PC-3 (cell line): ENCODE measurements around the gene PIP5K1C. TPM values are rescaled to one million over a fixed set of nuclear protein-coding genes. Genes with fewer than 3 reads are reported as not detected.

ENCODE experiments used
- ATAC-seq: fragments of 200-7000 bp; cut with Tn5 transposase; 2 replicates; pipeline ENCODE4 v1.9.1; 2020; ENCODE audit warnings: mild to moderate bottlenecking, moderate library complexity
- BruUV-seq: library from RNA; stranded (reverse); fragments of 400-500 nt; replicated peaks from 2 replicates; lab custom pipeline; 2021; lab: Mats Ljungman, UMichigan
- CTCF ChIA-PET: fragments of 300-600 bp; sonication (Branson Sonifier 250); formaldehyde crosslinking; loops from one replicate; lab custom pipeline; 2022; ENCODE audit warnings: antibody characterized with exemption; lab: Charles Lee
- POLR2A ChIA-PET: fragments of 300-600 bp; sonication (Branson Sonifier 250); formaldehyde crosslinking; loops from one replicate; lab custom pipeline; 2022; ENCODE audit warnings: antibody characterized with exemption; ENCODE audit not compliant: unreplicated experiment; lab: Charles Lee
- DNase-seq: peaks from one replicate; pipeline ENCODE4 v3.0.0-alpha.2; 2015
- H2AFZ ChIP-seq: fragments of 300-600 bp; sonication (generic); 2 replicates; pipeline ENCODE4 v1.6.0; 2016; ENCODE audit warnings: antibody characterized with exemption, low read length
- H3F3A ChIP-seq: fragments of 300-600 bp; sonication (generic); one replicate; pipeline ENCODE4 v1.6.0; 2017; ENCODE audit warnings: antibody characterized with exemption, low read length, control low read depth, mild to moderate bottlenecking; ENCODE audit not compliant: unreplicated experiment
- H3K27ac ChIP-seq: fragments of 300-600 bp; sonication (generic); 2 replicates; pipeline ENCODE4 v1.5.1; 2016; ENCODE audit warnings: mild to moderate bottlenecking, low read length
- H3K27me3 ChIP-seq: fragments of 300-600 bp; sonication (generic); 2 replicates; pipeline ENCODE4 v1.6.1; 2016; ENCODE audit warnings: low read length, mixed read lengths
- H3K36me3 ChIP-seq: fragments of 300-600 bp; sonication (generic); 2 replicates; pipeline ENCODE4 v1.6.1; 2016; ENCODE audit warnings: low read depth, mixed run types, low read length, mixed read lengths
- H3K4me1 ChIP-seq: fragments of 300-600 bp; sonication (generic); 2 replicates; pipeline ENCODE4 v1.5.1; 2016; ENCODE audit warnings: low read length; ENCODE audit not compliant: insufficient read depth
- H3K4me2 ChIP-seq: fragments of 300-600 bp; sonication (generic); 2 replicates; pipeline ENCODE4 v1.6.0; 2016; ENCODE audit warnings: low read length
- H3K4me3 ChIP-seq: fragments of 300-600 bp; sonication (generic); 2 replicates; pipeline ENCODE4 v1.5.1; 2016; ENCODE audit warnings: mild to moderate bottlenecking, low read length, mixed read lengths
- H3K79me2 ChIP-seq: fragments of 300-600 bp; sonication (generic); 2 replicates; pipeline ENCODE4 v1.6.1; 2017; ENCODE audit warnings: low read length, mixed read lengths
- H3K9ac ChIP-seq: fragments of 300-600 bp; sonication (generic); 2 replicates; pipeline ENCODE4 v1.6.0; 2016; ENCODE audit warnings: mild to moderate bottlenecking, low read length
- H3K9me2 ChIP-seq: fragments of 300-600 bp; sonication (generic); replicated peaks from 2 replicates; pipeline ENCODE4 v1.6.1; 2016; ENCODE audit warnings: mixed run types, low read length, mixed read lengths
- H3K9me3 ChIP-seq: fragments of 300-600 bp; sonication (generic); 2 replicates; pipeline ENCODE4 v1.6.1; 2016; ENCODE audit warnings: low read length, mixed read lengths
- H4K20me1 ChIP-seq: fragments of 300-600 bp; sonication (generic); 2 replicates; pipeline ENCODE4 v1.6.1; 2016; ENCODE audit warnings: low read length, mixed read lengths
- EZH2 ChIP-seq: fragments of 300-600 bp; sonication (generic); IDR thresholded peaks from one replicate; pipeline ENCODE4 v1.6.1; 2017; ENCODE audit warnings: antibody characterized with exemption, mild to moderate bottlenecking, low read length; ENCODE audit not compliant: unreplicated experiment
- EZH2phosphoT487 ChIP-seq: fragments of 300-600 bp; sonication (generic); IDR thresholded peaks from 2 replicates; pipeline ENCODE4 v1.6.1; 2018; ENCODE audit warnings: mild to moderate bottlenecking, antibody characterized with exemption, low read length, borderline replicate concordance
- intact Hi-C: fragments of 100-400 bp; cut with micrococcal nuclease; formaldehyde crosslinking; loops from 2 replicates; pipeline ENCODE4 v1.9.0; 2023
- total RNA-seq: library from RNA; depleted of rRNA; stranded (reverse); fragments of >200 nt; gene quantifications from 2 replicates; pipeline ENCODE4 v1.2.3, GENCODE V29; 2014
- TF ChIP-seq, protein P1 (sequence below): fragments of 300-600 bp; sonication (generic); conservative IDR thresholded peaks from 2 replicates; pipeline ENCODE4 v1.5.1; 2017; ENCODE audit warnings: antibody characterized with exemption, low read depth, mild to moderate bottlenecking, low read length

Gene PIP5K1C
- total RNA-seq, 1 experiment from 2014 or later = 16.1 TPM

- H3K36me3 ChIP-seq = no peaks in the 10 kb centered on the region; the same call in 1 of the 2 replicates
- BruUV-seq = no TSS peak
- no peaks in the 10 kb centered on the region for H3F3A ChIP-seq
- ChIA-PET POLR2A (no interaction called here), CTCF (no interaction called here)
- intact Hi-C loops = no loop called here
- H4K20me1 ChIP-seq = no peaks in the 10 kb centered on the region
- H3K4me2 ChIP-seq = no peak overlapping the region
- H3K79me2 ChIP-seq = no peaks in the 10 kb centered on the region
- H3K9ac ChIP-seq = no peak overlapping the region
- H3K4me3 ChIP-seq = no peak overlapping the region
- no peaks in the 10 kb centered on the region for H3K9me3 ChIP-seq
- no peak overlapping the region for H3K27ac ChIP-seq
- DNase-seq (no peak), ATAC-seq (no peak)
- TF ChIP-seq EZH2phosphoT487 (no peak), EZH2 (no peak)
- TF ChIP-seq, protein P1, sequence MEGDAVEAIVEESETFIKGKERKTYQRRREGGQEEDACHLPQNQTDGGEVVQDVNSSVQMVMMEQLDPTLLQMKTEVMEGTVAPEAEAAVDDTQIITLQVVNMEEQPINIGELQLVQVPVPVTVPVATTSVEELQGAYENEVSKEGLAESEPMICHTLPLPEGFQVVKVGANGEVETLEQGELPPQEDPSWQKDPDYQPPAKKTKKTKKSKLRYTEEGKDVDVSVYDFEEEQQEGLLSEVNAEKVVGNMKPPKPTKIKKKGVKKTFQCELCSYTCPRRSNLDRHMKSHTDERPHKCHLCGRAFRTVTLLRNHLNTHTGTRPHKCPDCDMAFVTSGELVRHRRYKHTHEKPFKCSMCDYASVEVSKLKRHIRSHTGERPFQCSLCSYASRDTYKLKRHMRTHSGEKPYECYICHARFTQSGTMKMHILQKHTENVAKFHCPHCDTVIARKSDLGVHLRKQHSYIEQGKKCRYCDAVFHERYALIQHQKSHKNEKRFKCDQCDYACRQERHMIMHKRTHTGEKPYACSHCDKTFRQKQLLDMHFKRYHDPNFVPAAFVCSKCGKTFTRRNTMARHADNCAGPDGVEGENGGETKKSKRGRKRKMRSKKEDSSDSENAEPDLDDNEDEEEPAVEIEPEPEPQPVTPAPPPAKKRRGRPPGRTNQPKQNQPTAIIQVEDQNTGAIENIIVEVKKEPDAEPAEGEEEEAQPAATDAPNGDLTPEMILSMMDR = no peak
- H3K27me3 ChIP-seq = no peaks in the 10 kb centered on the region
- H3K9me2 ChIP-seq = no peaks in the 10 kb centered on the region
- no peak overlapping the region for H2AFZ ChIP-seq
- H3K4me1 ChIP-seq = no peaks in the 10 kb centered on the region
These were observed 82.8 kb downstream of the PIP5K1C start for GRCh38 chr19:3617463-3617862.

GRCh38 chr19:3615524-3616135 is 84.6 kb downstream of the PIP5K1C start:
- H3K79me2 ChIP-seq = no peaks in the 10 kb centered on the region
- POLR2A ChIA-PET = no interaction called here

More at GRCh38 chr19:3615524-3616135, 84.6 kb downstream of the PIP5K1C start:
- H3K4me3 ChIP-seq = no peak overlapping the region
- ATAC-seq = no peak
- H2AFZ ChIP-seq = no peak overlapping the region
- no peak for DNase-seq
- no peak overlapping the region for H3K27ac ChIP-seq
- H4K20me1 ChIP-seq = no peaks in the 10 kb centered on the region
- no peaks in the 10 kb centered on the region; the same call in 1 of the 2 replicates for H3K36me3 ChIP-seq
- CTCF ChIA-PET = no interaction called here
- no peaks in the 10 kb centered on the region for H3K4me1 ChIP-seq
- BruUV-seq = no TSS peak
- H3K9me3 ChIP-seq = no peaks in the 10 kb centered on the region
- H3K27me3 ChIP-seq = no peaks in the 10 kb centered on the region
- H3K9me2 ChIP-seq = no peaks in the 10 kb centered on the region
- no peaks in the 10 kb centered on the region for H3F3A ChIP-seq
- no peak overlapping the region for H3K9ac ChIP-seq
- no peak overlapping the region for H3K4me2 ChIP-seq
- TF ChIP-seq, protein P1 = no peak
- TF ChIP-seq EZH2phosphoT487 (no peak), EZH2 (no peak)
- intact Hi-C loops = no loop called here
